Measurements from ENCODE around the gene ZNF646.

Gene ZNF646

GRCh38 chr16:31077592-31078396 lies 3.6 kb downstream of the ZNF646 start:
- Histone ChIP-seq H3K9ac (ENCODE audit: low read depth, low read length) (no peak overlapping the region), H3K4me3 (ENCODE audit: low read depth in 1 of 2, low read length in 2 of 2) (no peak overlapping the region), H3K79me2 (ENCODE audit: insufficient read depth, low read length) (peaks cover 87% of the 10 kb centered on the region), H2AFZ (ENCODE audit: low read depth, low read length) (no peak overlapping the region), H3K27ac (ENCODE audit: low read length) (no peak overlapping the region), H3K36me3 (ENCODE audit: insufficient read depth, low read length) (peaks cover 72% of the 10 kb centered on the region), H3K27me3 (ENCODE audit: insufficient read depth, low read length, poor library complexity) (no peaks in the 10 kb centered on the region), H3K4me2 (ENCODE audit: insufficient read depth, low read length) (no peak overlapping the region), H4K20me1 (ENCODE audit: insufficient read depth, low read length) (peaks cover 72% of the 10 kb centered on the region), H3K9me3 (ENCODE audit: insufficient read depth, low read length, severe bottlenecking) (no peaks in the 10 kb centered on the region), H3K4me1 (ENCODE audit: insufficient read depth, low read length) (peaks cover 26% of the 10 kb centered on the region)
- TF ChIP-seq EZH2 (IDR thresholded peaks at IDR 0.05; ENCODE audit: borderline replicate concordance, low read depth, low read length, severe bottlenecking) (no peak), CTCF (IDR thresholded peaks at IDR 0.05; ENCODE audit: borderline replicate concordance, extremely low read depth, low read length, poor library complexity, severe bottlenecking) (peak; percentile 10)
- DNase-seq (no peak), ATAC-seq (ENCODE audit: insufficient read depth, low read depth) (no peak)

GRCh38 chr16:31078597-31079341 lies 4.5 kb downstream of the ZNF646 start:
- Histone ChIP-seq H3K9ac (ENCODE audit: low read depth, low read length) (no peak overlapping the region), H3K4me1 (ENCODE audit: insufficient read depth, low read length) (peaks cover 26% of the 10 kb centered on the region), H3K27ac (ENCODE audit: low read length) (no peak overlapping the region), H3K79me2 (ENCODE audit: insufficient read depth, low read length) (peaks cover 80% of the 10 kb centered on the region), H3K9me3 (ENCODE audit: insufficient read depth, low read length, severe bottlenecking) (no peaks in the 10 kb centered on the region), H4K20me1 (ENCODE audit: insufficient read depth, low read length) (peaks cover 72% of the 10 kb centered on the region), H3K27me3 (ENCODE audit: insufficient read depth, low read length, poor library complexity) (no peaks in the 10 kb centered on the region), H2AFZ (ENCODE audit: low read depth, low read length) (no peak overlapping the region), H3K4me2 (ENCODE audit: insufficient read depth, low read length) (no peak overlapping the region), H3K36me3 (ENCODE audit: insufficient read depth, low read length) (peaks cover 80% of the 10 kb centered on the region), H3K4me3 (ENCODE audit: low read depth in 1 of 2, low read length in 2 of 2) (no peak overlapping the region)
- ATAC-seq (ENCODE audit: insufficient read depth, low read depth) (no peak), DNase-seq (no peak)
- TF ChIP-seq EZH2 (IDR thresholded peaks at IDR 0.05; ENCODE audit: borderline replicate concordance, low read depth, low read length, severe bottlenecking) (no peak), CTCF (IDR thresholded peaks at IDR 0.05; ENCODE audit: borderline replicate concordance, extremely low read depth, low read length, poor library complexity, severe bottlenecking) (no peak)

- Histone ChIP-seq H3K4me3 (ENCODE audit: low read depth in 1 of 2, low read length in 2 of 2) (no peak overlapping the region), H3K9ac (ENCODE audit: low read depth, low read length) (no peak overlapping the region), H3K27ac (ENCODE audit: low read length) (no peak overlapping the region), H3K4me2 (ENCODE audit: insufficient read depth, low read length) (no peak overlapping the region), H3K79me2 (ENCODE audit: insufficient read depth, low read length) (peaks cover 78% of the 10 kb centered on the region), H4K20me1 (ENCODE audit: insufficient read depth, low read length) (peaks cover 72% of the 10 kb centered on the region), H3K36me3 (ENCODE audit: insufficient read depth, low read length) (peaks cover 87% of the 10 kb centered on the region), H2AFZ (ENCODE audit: low read depth, low read length) (no peak overlapping the region), H3K4me1 (ENCODE audit: insufficient read depth, low read length) (peaks cover 26% of the 10 kb centered on the region), H3K9me3 (ENCODE audit: insufficient read depth, low read length, severe bottlenecking) (no peaks in the 10 kb centered on the region), H3K27me3 (ENCODE audit: insufficient read depth, low read length, poor library complexity) (no peaks in the 10 kb centered on the region)
- no peak for TF ChIP-seq CTCF (IDR thresholded peaks at IDR 0.05; ENCODE audit: borderline replicate concordance, extremely low read depth, low read length, poor library complexity, severe bottlenecking)
- TF ChIP-seq EZH2 (IDR thresholded peaks at IDR 0.05; ENCODE audit: borderline replicate concordance, low read depth, low read length, severe bottlenecking) = no peak
- no peak for DNase-seq
- ATAC-seq (ENCODE audit: insufficient read depth, low read depth) = no peak
These were observed 5.2 kb downstream of the ZNF646 start for GRCh38 chr16:31079342-31079944.
